Fibroblast of lung (primary cell): ENCODE results near the gene HOXA11. TPM values are rescaled to one million over a fixed set of nuclear protein-coding genes. Genes with fewer than 3 reads are reported as not detected.
A peak's percentile ranks its signal among the peaks of the same experiment; 100 is the strongest.

ENCODE experiments used
- DNase-seq, 2 donors: peaks; one replicate each; pipeline versions ENCODE4 v3.0.0 to v3.0.0-alpha.2; 2010; ENCODE audit warnings: low read depth in 2 of 2
- H2AFZ ChIP-seq: 2 replicates; pipeline ENCODE4 v1.5.1; 2012; ENCODE audit warnings: low read length, control low read depth, inconsistent platforms
- H3K27ac ChIP-seq: 2 replicates; pipeline ENCODE4 v1.5.1; 2011; ENCODE audit warnings: low read length, control low read depth; ENCODE audit not compliant: insufficient read depth
- H3K27me3 ChIP-seq: 2 replicates; pipeline ENCODE4 v1.5.1; 2011; ENCODE audit warnings: mild to moderate bottlenecking, low read length; ENCODE audit not compliant: control insufficient read depth, insufficient read depth
- H3K36me3 ChIP-seq: 2 replicates; pipeline ENCODE4 v1.5.1; 2011; ENCODE audit warnings: low read length; ENCODE audit not compliant: control insufficient read depth, insufficient read depth
- H3K4me1 ChIP-seq: 2 replicates; pipeline ENCODE4 v1.5.1; 2011; ENCODE audit warnings: low read length; ENCODE audit not compliant: control insufficient read depth, insufficient read depth; ENCODE audit errors: extremely low read depth
- H3K4me2 ChIP-seq: 2 replicates; pipeline ENCODE4 v1.5.1; 2011; ENCODE audit warnings: low read length, control low read depth; ENCODE audit not compliant: insufficient read depth; ENCODE audit errors: extremely low read depth
- H3K4me3 ChIP-seq, 4 experiments: fragments of 200-600 bp in 1 of 4; sonication (generic) in 1 of 4; replicated peaks in 1 of 4; 2 replicates each; pipeline ENCODE4 v1.5.1; 2011 to 2016; ENCODE audit warnings: low read length in 4 of 4, low read depth in 3 of 4, mild to moderate bottlenecking in 3 of 4, control low read depth in 2 of 4, inconsistent platforms in 1 of 4, mixed read lengths in 1 of 4; ENCODE audit not compliant: insufficient read depth in 1 of 4; ENCODE audit errors: control extremely low read depth in 1 of 4
- H3K79me2 ChIP-seq: 2 replicates; pipeline ENCODE4 v1.5.1; 2012; ENCODE audit warnings: mild to moderate bottlenecking, low read length, inconsistent platforms; ENCODE audit not compliant: control insufficient read depth, insufficient read depth
- H3K9ac ChIP-seq: 2 replicates; pipeline ENCODE4 v1.5.1; 2011; ENCODE audit warnings: mild to moderate bottlenecking, low read length, control low read depth; ENCODE audit not compliant: insufficient read depth
- H3K9me3 ChIP-seq: 2 replicates; pipeline ENCODE4 v1.5.1; 2012; ENCODE audit warnings: low read depth, low read length; ENCODE audit not compliant: control insufficient read depth, insufficient read depth
- H4K20me1 ChIP-seq: 2 replicates; pipeline ENCODE4 v1.5.1; 2011; ENCODE audit warnings: low read length; ENCODE audit not compliant: control insufficient read depth, insufficient read depth; ENCODE audit errors: extremely low read depth
- EZH2 ChIP-seq: IDR thresholded peaks from 2 replicates; pipeline ENCODE4 v1.5.1; 2012; ENCODE audit warnings: low read length, control low read depth, mild to moderate bottlenecking; ENCODE audit errors: missing control alignments
- polyA plus RNA-seq, 2 donors: library from polyadenylated mRNA; depleted of rRNA in 1 of 2; stranded (reverse) in 1 of 2; unstranded in 1 of 2; fragments of >200 nt; gene quantifications; 2 replicates each; pipeline ENCODE4 v1.2.1, GENCODE V29; 2011 to 2012; ENCODE audit warnings: missing spikeins in 1 of 2
- total RNA-seq: library from RNA; depleted of rRNA; stranded (reverse); fragments of >200 nt; gene quantifications from 2 replicates; pipeline ENCODE4 v1.2.1, GENCODE V29; 2014
- TF ChIP-seq, protein P1 (sequence below), 2 donors: IDR thresholded peaks in 1 of 2; conservative IDR thresholded peaks in 1 of 2; 1 replicate in 1 of 2; 2 replicates in 1 of 2; pipeline ENCODE4 v1.5.1; 2011 to 2012; ENCODE audit warnings: low read length in 2 of 2, control low read depth in 1 of 2, inconsistent platforms in 1 of 2, low read depth in 1 of 2, mild to moderate bottlenecking in 1 of 2

The HOXA11 gene
- total and polyA plus RNA-seq, 2 donors (not counting 1 experiment from before 2014, with no cell fraction given): 0.18 TPM; not detected in 1

DNA sequence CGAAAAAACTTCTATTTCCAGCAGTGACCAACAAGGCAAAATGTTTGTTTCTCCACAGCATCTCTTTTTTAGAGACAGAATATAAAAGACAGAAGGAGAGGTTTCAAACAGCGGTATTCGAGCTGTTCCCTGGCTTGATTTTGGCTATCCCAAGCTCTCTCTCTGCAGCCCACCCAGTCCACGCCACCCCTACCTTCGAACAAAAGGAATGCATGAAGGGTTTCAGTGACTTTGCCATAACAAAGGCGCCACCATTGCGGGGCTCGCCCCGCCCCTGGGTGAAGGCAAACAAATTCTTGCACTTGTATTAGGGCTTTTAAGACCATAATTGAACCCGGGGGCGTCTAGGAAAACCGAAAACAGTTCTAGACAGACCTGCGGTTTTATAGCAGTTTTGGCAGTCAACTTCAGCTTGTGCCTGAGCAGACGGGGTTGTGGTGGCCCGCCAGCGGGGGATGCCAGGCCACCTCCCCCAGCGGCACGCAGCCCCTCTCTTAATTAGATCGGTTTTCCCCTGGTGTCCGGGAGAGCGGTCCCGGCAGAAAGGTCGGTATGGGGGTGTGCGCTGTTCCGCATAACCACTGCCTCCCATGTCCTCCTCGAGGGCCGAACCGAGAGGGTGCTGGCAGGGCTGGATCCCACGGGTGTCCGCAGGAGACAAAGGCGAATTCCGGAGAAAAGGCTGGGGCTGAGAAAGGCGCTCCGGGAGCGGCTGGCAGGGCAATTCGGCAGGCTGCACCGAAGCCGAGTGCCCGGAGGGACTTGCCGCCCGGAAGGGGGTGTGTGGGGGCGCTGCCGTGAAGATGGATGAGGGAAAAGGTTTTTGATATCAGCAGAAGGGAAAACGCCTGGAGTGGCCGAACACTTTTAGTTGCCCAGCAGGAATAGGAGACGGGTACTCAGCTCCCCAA, 2.7 kb upstream of the HOXA11 start:
- no peak overlapping the region for H3K4me3 ChIP-seq
- no peak overlapping the region for H3K9ac ChIP-seq
- peak; percentile 7 for TF ChIP-seq EZH2
- TF ChIP-seq, protein P1, sequence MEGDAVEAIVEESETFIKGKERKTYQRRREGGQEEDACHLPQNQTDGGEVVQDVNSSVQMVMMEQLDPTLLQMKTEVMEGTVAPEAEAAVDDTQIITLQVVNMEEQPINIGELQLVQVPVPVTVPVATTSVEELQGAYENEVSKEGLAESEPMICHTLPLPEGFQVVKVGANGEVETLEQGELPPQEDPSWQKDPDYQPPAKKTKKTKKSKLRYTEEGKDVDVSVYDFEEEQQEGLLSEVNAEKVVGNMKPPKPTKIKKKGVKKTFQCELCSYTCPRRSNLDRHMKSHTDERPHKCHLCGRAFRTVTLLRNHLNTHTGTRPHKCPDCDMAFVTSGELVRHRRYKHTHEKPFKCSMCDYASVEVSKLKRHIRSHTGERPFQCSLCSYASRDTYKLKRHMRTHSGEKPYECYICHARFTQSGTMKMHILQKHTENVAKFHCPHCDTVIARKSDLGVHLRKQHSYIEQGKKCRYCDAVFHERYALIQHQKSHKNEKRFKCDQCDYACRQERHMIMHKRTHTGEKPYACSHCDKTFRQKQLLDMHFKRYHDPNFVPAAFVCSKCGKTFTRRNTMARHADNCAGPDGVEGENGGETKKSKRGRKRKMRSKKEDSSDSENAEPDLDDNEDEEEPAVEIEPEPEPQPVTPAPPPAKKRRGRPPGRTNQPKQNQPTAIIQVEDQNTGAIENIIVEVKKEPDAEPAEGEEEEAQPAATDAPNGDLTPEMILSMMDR (conservative IDR thresholded peaks at IDR 0.05 in 1 of 2, IDR thresholded peaks at IDR 0.05 in 1 of 2; ENCODE audit: low read depth in 1 of 2, low read length in 2 of 2): no peak
- H3K27ac ChIP-seq: no peak overlapping the region
- H4K20me1 ChIP-seq: no peaks in the 10 kb centered on the region
- H2AFZ ChIP-seq: no peak overlapping the region
- no peak overlapping the region for H3K4me2 ChIP-seq
- H3K9me3 ChIP-seq: no peaks in the 10 kb centered on the region
- H3K36me3 ChIP-seq: no peaks in the 10 kb centered on the region
- H3K27me3 ChIP-seq: peaks cover 91% of the 10 kb centered on the region
- H3K4me1 ChIP-seq: no peaks in the 10 kb centered on the region
- DNase-seq: no peak
- H3K79me2 ChIP-seq: no peaks in the 10 kb centered on the region

DNA sequence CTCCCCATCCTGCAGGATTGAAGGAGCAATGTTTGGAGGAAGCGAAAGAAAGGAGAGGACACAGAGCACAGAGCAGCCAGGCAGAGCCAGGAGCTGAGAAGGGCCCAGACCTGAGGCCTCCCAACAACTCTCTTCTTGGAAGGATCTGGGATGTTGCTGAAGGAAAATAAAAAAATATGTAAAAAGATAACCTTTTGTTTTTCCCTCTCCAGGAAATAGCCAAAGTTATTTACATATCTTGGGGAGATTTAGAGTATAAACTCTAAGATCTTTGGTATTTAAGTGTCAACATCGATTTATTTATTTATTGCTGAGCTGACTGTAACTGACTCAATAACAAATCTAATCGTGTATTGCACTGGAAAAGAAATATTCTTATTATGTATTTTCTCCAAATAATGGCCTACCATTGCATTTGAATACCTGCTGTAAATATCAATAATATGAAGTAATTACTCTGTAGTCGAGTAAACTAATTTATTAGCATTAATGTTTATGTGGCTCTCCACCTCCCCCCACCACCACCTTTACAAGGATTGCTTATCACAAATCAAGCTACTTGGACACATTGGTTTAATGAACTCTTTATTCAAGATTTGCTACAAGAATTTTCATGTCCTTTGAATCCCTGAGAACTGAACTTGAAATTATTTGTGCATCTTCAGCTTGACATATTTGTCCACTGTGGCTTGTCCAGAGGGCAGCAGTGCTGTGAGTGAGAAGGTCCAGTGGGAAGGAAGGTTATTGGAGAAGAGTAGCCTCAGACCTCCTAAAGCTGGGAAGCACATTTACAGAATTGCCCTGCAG, 1.8 kb upstream of the HOXA11 start:
- Histone ChIP-seq H3K36me3 (no peaks in the 10 kb centered on the region), H3K4me3 (no peak overlapping the region), H3K27me3 (peaks cover 92% of the 10 kb centered on the region), H3K79me2 (no peaks in the 10 kb centered on the region), H4K20me1 (no peaks in the 10 kb centered on the region), H3K9me3 (no peaks in the 10 kb centered on the region), H3K27ac (no peak overlapping the region), H3K4me2 (no peak overlapping the region), H2AFZ (no peak overlapping the region), H3K4me1 (no peaks in the 10 kb centered on the region), H3K9ac (no peak overlapping the region)
- no peak for DNase-seq
- no peak for TF ChIP-seq EZH2
- TF ChIP-seq, protein P1 (conservative IDR thresholded peaks at IDR 0.05 in 1 of 2, IDR thresholded peaks at IDR 0.05 in 1 of 2; ENCODE audit: low read depth in 1 of 2, low read length in 2 of 2): no peak
